HUES6 (cell line): Measurements from ENCODE around the gene PIEZO2.
"Not testable (repeated sequence)": the region's sequence is repeated elsewhere in the genome, so short reads cannot be mapped to it uniquely, and the experiment has no call there.

Experiments
- H3K27ac ChIP-seq: 2 replicates; pipeline ENCODE4 v1.7.0; 2013; ENCODE audit warnings: low read depth, mild to moderate bottlenecking, low read length, inconsistent platforms
- H3K27me3 ChIP-seq: 2 replicates; pipeline ENCODE4 v1.6.1; 2013; ENCODE audit warnings: low read length; ENCODE audit not compliant: control insufficient read depth, insufficient read depth
- H3K36me3 ChIP-seq: 2 replicates; pipeline ENCODE4 v1.6.1; 2013; ENCODE audit warnings: low read length; ENCODE audit not compliant: control insufficient read depth, insufficient read depth
- H3K4me1 ChIP-seq: 2 replicates; pipeline ENCODE4 v1.6.1; 2013; ENCODE audit warnings: low read length; ENCODE audit not compliant: control insufficient read depth, insufficient read depth
- H3K4me3 ChIP-seq: 2 replicates; pipeline ENCODE4 v1.5.1; 2013; ENCODE audit warnings: low read depth, low read length
- H3K9ac ChIP-seq: one replicate; pipeline ENCODE4 v1.6.1; 2013; ENCODE audit warnings: mild to moderate bottlenecking, low read length
- H3K9me3 ChIP-seq: 2 replicates; pipeline ENCODE4 v1.6.1; 2013; ENCODE audit warnings: low read depth, low read length; ENCODE audit not compliant: control insufficient read depth, insufficient read depth

PIEZO2 gene

DNA sequence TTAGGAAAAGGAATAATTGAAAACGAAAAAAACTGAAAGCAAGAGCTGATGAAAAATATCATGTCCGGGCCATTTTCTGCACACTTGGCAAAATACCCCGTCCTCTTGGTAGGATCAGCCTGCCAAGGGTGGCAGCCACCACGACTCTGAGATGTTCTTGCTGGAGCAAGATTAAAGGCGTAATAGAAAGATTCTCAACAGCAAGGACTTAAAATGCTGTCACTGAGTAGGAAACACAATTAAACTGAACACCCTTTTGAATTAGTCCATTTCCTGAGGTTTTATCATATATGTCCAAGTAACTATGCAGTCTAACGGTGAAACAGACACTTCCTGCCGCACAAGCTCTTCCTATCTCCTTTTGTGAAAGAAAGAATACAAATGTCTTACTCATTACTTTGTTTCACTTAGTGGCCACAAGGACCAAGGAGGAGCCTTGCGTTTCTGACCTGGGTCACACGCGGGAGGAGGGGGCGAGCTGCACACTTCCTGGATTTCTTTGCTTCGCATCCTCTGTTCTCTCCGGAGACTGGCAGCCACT lies 222.7 kb downstream of the PIEZO2 start:
- Histone ChIP-seq H3K4me3 (no peak overlapping the region), H3K4me1 (peaks cover 54% of the 10 kb centered on the region), H3K36me3 (no peaks in the 10 kb centered on the region), H3K27ac (no peak overlapping the region), H3K9ac (no peak overlapping the region), H3K27me3 (no peaks in the 10 kb centered on the region), H3K9me3 (no peaks in the 10 kb centered on the region)

DNA sequence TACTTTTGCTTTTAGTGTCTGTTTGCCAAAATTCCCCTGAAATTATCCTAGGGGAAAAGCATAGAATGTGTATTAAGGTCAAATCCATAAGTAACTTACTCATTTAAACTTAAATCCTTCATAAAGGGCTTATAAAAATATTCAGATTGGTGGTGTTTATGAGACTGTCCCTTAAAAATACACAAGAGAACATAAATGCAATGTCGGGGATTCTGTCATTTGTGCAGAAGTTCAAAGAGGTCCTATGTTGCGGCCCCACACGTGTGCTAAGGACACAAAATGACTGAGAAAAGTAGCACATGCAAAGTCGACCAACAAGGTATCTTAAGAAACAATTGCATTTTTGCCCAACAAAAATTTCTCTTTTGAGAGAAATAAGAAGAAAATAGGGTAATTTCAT lies 225.1 kb downstream of the PIEZO2 start:
- H3K36me3 ChIP-seq: no peaks in the 10 kb centered on the region
- 0 out of 2 replicates have a peak, but pooled peaks cover 5% of the 10 kb centered on the region for H3K9me3 ChIP-seq
- no peak overlapping the region for H3K9ac ChIP-seq
- H3K4me3 ChIP-seq: no peak overlapping the region
- no peak overlapping the region for H3K27ac ChIP-seq
- peaks cover 40% of the 10 kb centered on the region for H3K4me1 ChIP-seq
- H3K27me3 ChIP-seq: no peaks in the 10 kb centered on the region

DNA sequence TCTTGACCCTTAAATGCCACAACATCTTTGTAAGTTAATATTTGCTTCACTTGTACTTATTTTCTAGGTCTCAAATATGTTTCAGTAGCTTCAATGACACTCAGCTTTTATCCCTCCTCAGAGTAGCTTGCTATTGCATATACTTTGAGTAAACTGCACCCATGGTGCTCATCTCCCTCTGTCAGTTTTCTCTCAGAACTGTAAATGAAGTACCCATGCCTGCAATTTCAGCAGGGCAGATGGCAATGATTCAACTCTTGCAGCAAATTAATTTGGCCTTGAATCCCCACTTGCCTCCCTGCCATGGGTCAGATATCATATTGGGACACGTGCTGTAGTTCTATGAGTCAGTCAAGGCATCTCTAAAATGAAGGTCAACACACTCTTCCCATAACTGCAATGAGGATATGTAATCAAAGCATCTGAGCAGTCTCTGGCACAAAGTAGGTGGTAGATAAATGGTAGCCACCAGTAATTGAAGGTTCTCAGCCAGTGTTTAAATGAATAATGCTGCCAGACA lies 225.8 kb downstream of the PIEZO2 start:
- no peak overlapping the region for H3K9ac ChIP-seq

DNA sequence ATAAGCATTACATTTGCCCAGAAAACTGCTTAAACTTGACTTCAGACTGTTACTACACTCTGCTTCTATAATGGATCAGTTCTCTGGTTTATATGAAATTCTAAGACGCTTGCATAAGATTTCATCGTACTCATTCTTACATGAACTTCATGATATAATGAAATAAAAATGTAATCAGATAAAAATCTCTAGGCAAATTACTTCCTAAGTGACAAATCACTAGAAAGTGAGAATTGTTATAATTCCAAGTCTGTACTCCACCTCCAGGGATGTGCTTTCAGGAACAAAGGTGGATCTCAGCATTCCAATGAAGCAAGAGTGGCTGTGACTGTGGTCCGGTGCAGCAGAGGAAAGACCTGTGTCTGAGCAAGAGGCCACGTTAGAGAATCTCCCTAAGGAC lies 226.2 kb downstream of the PIEZO2 start:
- Histone ChIP-seq H3K9me3 (0 out of 2 replicates have a peak, but pooled peaks cover 5% of the 10 kb centered on the region), H3K4me1 (peaks cover 28% of the 10 kb centered on the region), H3K27ac (no peak overlapping the region), H3K27me3 (no peaks in the 10 kb centered on the region), H3K36me3 (no peaks in the 10 kb centered on the region), H3K9ac (no peak overlapping the region), H3K4me3 (no peak overlapping the region)

More for the DNA sequence above, 225.8 kb downstream of the PIEZO2 start:
- Histone ChIP-seq H3K9me3 (0 out of 2 replicates have a peak, but pooled peaks cover 5% of the 10 kb centered on the region), H3K36me3 (no peaks in the 10 kb centered on the region), H3K27ac (no peak overlapping the region), H3K4me1 (peaks cover 33% of the 10 kb centered on the region), H3K27me3 (no peaks in the 10 kb centered on the region), H3K4me3 (no peak overlapping the region)

DNA sequence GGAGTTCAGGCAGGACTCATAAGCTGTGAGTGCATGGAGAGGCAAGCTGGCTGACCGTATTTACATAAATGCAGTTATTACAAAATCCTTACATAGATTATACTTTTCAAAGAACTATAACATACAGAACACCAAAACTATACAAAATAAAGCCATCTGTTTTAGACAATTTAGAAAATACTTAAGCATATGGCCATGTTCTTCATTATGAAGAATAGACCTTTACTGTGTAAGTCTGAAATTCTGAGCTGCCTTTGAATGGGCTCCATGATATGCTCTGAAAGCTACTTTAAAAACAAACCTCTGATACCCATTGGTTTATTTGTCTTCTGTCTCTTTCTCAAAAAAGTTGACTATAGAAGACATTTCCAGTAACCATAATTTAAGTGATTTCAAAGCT lies 226.7 kb downstream of the PIEZO2 start:
- H3K9me3 ChIP-seq, H3K9ac ChIP-seq, H3K36me3 ChIP-seq, H3K4me3 ChIP-seq, H3K27me3 ChIP-seq, H3K27ac ChIP-seq: not testable (repeated sequence)
- peaks cover 24% of the 10 kb centered on the region for H3K4me1 ChIP-seq

DNA sequence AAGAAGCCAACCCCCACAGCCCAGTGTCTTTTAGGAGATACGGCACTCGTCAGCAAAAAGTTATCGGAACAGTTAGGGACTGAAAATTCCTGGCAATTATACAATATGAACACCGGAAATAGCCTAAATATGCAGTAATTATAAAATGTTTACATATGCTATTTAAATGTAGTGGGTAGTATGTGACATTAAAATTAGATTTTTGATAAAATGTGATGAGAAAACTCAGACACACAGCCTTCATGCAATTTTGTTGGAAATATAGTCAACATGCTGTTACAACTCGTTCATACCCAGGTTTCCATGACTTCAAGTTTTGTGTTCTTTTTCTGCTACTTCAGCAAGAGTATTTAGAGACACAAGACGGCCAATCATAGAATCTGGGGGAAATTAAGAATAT lies 229.1 kb downstream of the PIEZO2 start:
- not testable (repeated sequence) for H3K9ac ChIP-seq, H3K27me3 ChIP-seq

DNA sequence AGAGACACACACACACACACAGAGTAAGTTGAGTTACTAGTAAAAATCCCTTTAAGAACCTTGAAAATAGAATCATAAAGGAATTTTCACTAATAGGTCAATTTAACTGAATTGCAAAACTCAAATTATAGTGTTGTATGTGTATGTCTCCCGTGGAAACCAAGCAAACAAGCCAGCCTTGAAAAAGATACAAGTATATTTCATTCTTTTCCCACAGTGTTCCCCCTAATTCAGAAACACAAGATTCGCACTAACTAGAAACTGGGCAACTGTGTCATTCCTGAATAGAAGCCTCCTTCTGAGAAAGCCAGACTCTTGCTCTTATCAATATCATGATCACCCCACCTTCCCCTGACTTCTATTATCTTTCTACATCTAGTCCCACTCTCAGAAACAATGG lies 229.5 kb downstream of the PIEZO2 start:
- H3K27me3 ChIP-seq: no peaks in the 10 kb centered on the region
- 0 out of 2 replicates have a peak, but pooled peaks cover 5% of the 10 kb centered on the region for H3K9me3 ChIP-seq
- H3K27ac ChIP-seq: no peak overlapping the region
- no peak overlapping the region for H3K9ac ChIP-seq
- no peak overlapping the region for H3K4me3 ChIP-seq
- no peaks in the 10 kb centered on the region for H3K36me3 ChIP-seq
- H3K4me1 ChIP-seq: peaks cover 7% of the 10 kb centered on the region; the same call in 1 of the 2 replicates

More for the DNA sequence above, 229.1 kb downstream of the PIEZO2 start:
- not testable (repeated sequence) for H3K36me3 ChIP-seq, H3K9me3 ChIP-seq, H3K4me3 ChIP-seq, H3K4me1 ChIP-seq, H3K27ac ChIP-seq

DNA sequence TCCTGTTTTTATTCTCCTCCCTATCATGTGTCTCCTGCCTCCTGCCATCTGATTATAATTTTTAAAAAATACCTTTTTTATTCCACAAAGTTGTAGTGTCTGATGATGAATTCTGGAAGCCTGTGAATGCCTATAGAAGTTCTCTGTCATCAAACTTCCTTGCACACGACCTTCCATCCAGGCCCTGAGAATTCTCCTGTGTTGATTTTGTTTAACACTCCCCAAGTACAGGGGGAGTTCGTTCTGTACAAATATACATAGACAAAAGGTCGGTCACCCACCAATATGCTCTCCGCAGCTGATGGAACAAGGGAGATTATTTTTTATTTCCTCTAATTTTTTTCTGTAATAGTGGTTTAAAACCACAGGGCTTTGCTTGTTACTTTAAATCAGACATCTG lies 232.5 kb downstream of the PIEZO2 start:
- Histone ChIP-seq H3K4me3 (no peak overlapping the region), H3K27ac (no peak overlapping the region), H3K27me3 (no peaks in the 10 kb centered on the region), H3K9me3 (0 out of 2 replicates have a peak, but pooled peaks cover 5% of the 10 kb centered on the region), H3K9ac (no peak overlapping the region), H3K4me1 (no peaks in the 10 kb centered on the region), H3K36me3 (no peaks in the 10 kb centered on the region)

DNA sequence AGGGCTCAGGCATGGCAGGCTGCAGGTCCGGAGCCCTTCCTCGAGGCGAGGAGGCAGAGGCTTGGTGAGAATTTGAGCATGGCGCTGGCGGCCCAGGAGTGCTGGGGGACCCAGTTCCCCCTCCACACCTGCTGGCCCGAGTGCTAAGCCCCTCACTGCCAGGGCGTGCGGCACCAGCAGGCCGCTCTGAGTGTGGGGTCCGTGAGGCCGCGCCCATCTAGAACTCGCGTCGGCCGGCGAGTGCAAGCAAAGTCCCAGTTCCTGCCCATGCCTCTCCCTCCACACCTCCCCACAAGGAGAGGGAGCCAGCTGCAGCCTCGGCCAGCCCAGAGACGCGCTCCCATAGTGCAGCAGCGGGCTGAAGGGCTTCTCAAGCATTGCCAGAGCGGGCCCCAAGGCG lies 233.0 kb downstream of the PIEZO2 start:
- Histone ChIP-seq H3K4me3 (no peak overlapping the region), H3K27me3 (no peaks in the 10 kb centered on the region), H3K27ac (no peak overlapping the region), H3K4me1 (no peaks in the 10 kb centered on the region), H3K9me3 (0 out of 2 replicates have a peak, but pooled peaks cover 5% of the 10 kb centered on the region), H3K9ac (no peak overlapping the region), H3K36me3 (no peaks in the 10 kb centered on the region)

DNA sequence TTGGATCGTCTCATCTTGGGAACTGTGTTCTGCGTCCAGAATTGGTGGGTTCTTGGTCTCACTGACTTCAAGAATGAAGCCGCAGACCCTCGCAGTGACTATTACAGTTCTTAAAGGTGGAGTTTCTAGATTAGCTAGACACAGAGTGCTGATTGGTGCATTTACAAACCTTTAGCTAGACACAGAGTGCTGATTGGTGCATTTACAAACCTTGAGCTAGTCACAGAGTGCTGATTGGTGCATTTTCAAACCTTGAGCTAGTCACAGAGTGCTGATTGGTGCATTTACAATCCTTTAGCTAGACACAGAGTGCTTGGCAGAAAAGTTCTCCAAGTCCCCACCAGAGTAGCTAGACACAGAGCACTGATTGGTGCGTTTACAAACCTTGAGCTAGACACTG lies 233.6 kb downstream of the PIEZO2 start:
- not testable (repeated sequence) for H3K27me3 ChIP-seq, H3K9ac ChIP-seq, H3K27ac ChIP-seq, H3K9me3 ChIP-seq, H3K36me3 ChIP-seq, H3K4me3 ChIP-seq, H3K4me1 ChIP-seq

DNA sequence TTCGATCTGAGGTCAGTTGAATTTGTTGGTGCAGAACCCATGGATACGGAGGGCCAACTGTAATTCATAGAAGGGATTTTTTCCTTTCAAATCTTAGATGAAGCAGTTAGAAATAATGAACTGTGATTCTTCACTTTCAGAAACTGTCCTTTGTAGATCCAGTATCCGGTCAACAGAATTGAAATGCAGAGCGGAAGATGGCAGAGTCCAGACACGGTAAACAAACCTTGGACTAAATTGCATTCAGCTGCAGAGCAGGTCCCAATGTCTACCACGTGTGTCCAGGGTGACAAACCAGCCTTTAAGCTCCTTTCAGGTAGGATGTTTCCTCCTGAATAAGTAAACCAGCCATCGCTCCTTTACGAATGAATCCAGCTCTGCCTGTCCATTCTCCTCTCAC lies 234.8 kb downstream of the PIEZO2 start:
- H3K9ac ChIP-seq, H3K36me3 ChIP-seq, H3K27me3 ChIP-seq, H3K9me3 ChIP-seq, H3K27ac ChIP-seq, H3K4me3 ChIP-seq, H3K4me1 ChIP-seq: not testable (repeated sequence)
